Measurements from ENCODE around the gene OR5B17. TPM values are rescaled to one million over a fixed set of nuclear protein-coding genes. Genes with fewer than 3 reads are reported as not detected.

Gene OR5B17
- total RNA-seq = not detected in 2 replicates

DNA sequence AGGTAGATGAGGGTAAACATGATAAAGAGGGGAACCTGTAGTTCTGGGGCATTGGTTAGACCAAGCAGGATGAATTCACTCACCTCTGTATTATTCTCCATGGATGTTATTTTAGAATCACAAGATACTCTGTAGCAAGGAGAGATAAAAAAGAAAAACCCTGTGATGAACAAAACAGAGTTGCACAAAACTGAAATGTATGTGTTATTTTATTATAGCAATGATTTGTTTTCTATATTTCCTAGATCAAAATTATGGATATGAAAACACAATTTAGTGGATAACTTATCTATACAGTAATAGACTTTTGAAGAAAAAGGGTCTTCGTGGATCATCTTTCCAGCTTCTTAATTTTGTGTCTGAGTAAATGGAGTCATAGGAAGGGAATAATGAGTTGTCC lies at the start of gene OR5B17:
Gene OR5B17 (minus strand): TSS at position 101 of the 400 bp plus-strand sequence. CDS start 0 bp downstream, at position 101.

GRCh38 chr11:58406774-58407173 lies 47.9 kb upstream of the OR5B17 start, which contains the start of gene OR5B3:
Gene OR5B3 (minus strand): TSS chr11:58406874. CDS start chr11:58403409, 3,465 bp downstream.

Other genes with a start within 250 kb of the OR5B17 start
- gene OR9I1, start 233.5 kb downstream of the OR5B17 start, total RNA-seq = not detected in 2 replicates
- not detected in 2 replicates for gene OR9Q2, start 170.0 kb downstream of the OR5B17 start, total RNA-seq
- not detected in 2 replicates for gene OR1S2, start 154.9 kb downstream of the OR5B17 start, total RNA-seq
- not detected in 2 replicates for gene OR1S1, start 146.3 kb downstream of the OR5B17 start, total RNA-seq
- not detected in 2 replicates for gene OR10Q1, start 130.2 kb downstream of the OR5B17 start, total RNA-seq
- gene OR10W1, start 90.8 kb downstream of the OR5B17 start, total RNA-seq = not detected in 2 replicates
- not detected in 2 replicates for gene OR5B3, start 47.8 kb upstream of the OR5B17 start, total RNA-seq
- not detected in 2 replicates for gene OR5B2, start 69.1 kb upstream of the OR5B17 start, total RNA-seq
- gene OR5B12, start 83.2 kb upstream of the OR5B17 start, total RNA-seq = not detected in 2 replicates
- not detected in 2 replicates for gene OR5B21, start 149.0 kb upstream of the OR5B17 start, total RNA-seq
- gene LPXN, start 216.8 kb upstream of the OR5B17 start, total RNA-seq = 10.9 and 17.1 TPM in 2 replicates
- 57.8 and 58.9 TPM in 2 replicates for gene ZFP91, start 220.0 kb upstream of the OR5B17 start, total RNA-seq

Data from hair follicle dermal papilla cell (primary cell).